Transverse colon (tissue), 4 donors: Measurements from ENCODE around the gene GNPAT. TPM values are rescaled to one million over a fixed set of nuclear protein-coding genes. Genes with fewer than 3 reads are reported as not detected.

Experiments used
- DNase-seq: peaks from one replicate; pipeline ENCODE4 v3.0.0-alpha.2; 2019
- H3K27ac ChIP-seq, 4 donors: fragments of 200-600 bp; sonication (generic); 2 replicates each; pipeline ENCODE4 v1.5.1; 2016 to 2018; ENCODE audit warnings: inconsistent platforms in 4 of 4
- H3K27me3 ChIP-seq: fragments of 200-600 bp; sonication (generic); 2 replicates; pipeline ENCODE4 v1.5.1; 2017; ENCODE audit warnings: inconsistent platforms
- H3K36me3 ChIP-seq, 4 donors: fragments of 200-600 bp; sonication (generic); 2 replicates each; pipeline ENCODE4 v1.5.1; 2017 to 2019; ENCODE audit warnings: inconsistent platforms in 4 of 4
- H3K4me1 ChIP-seq, 4 donors: fragments of 200-600 bp; sonication (generic); 2 replicates each; pipeline ENCODE4 v1.5.1; 2017 to 2020; ENCODE audit warnings: inconsistent platforms in 4 of 4
- H3K4me3 ChIP-seq, 4 donors: fragments of 200-600 bp; sonication (generic); 1 replicate in 1 of 4; 2 replicates in 3 of 4; pipeline versions ENCODE4 v1.5.1 to v1.6.1; 2017 to 2019; ENCODE audit warnings: inconsistent platforms in 4 of 4
- H3K9me3 ChIP-seq, 2 donors: fragments of 200-600 bp; sonication (generic); 2 replicates each; pipeline ENCODE4 v1.5.1; 2017 to 2019; ENCODE audit warnings: inconsistent platforms in 2 of 2
- EP300 ChIP-seq: sonication (generic); formaldehyde crosslinking; IDR thresholded peaks from one replicate; pipeline ENCODE4 v1.6.1; 2017; ENCODE audit warnings: antibody characterized with exemption, low read depth
- POLR2A ChIP-seq: fragments of 450-650 bp; IDR thresholded peaks from one replicate; pipeline ENCODE4 v1.6.1; 2016; ENCODE audit warnings: antibody characterized with exemption, mild to moderate bottlenecking, moderate library complexity
- POLR2AphosphoS5 ChIP-seq, 3 donors: sonication (generic); formaldehyde crosslinking; IDR thresholded peaks; one replicate each; pipeline ENCODE4 v1.6.1; 2016; ENCODE audit warnings: antibody characterized with exemption in 3 of 3
- WGBS, 2 donors: methylation state at CpG; one replicate each; pipeline ENCODE4 v1.1.5; 2018; ENCODE audit warnings: low coverage in 1 of 2; 5-methylcytosine and 5-hydroxymethylcytosine counted together
- in situ Hi-C, 4 donors: fragments of 200-750 bp; cut with MboI; loops; one replicate each; pipeline versions ENCODE4 v1.15.0 to v1.15.1; 2017; ENCODE audit warnings: low sequenced_read_pairs in 3 of 4, low pct_ligation_motif_present in 1 of 4, low pct_unique_long_range_greater_than_20kb in 1 of 4
- intact Hi-C: fragments of 100-400 bp; cut with DNase I; formaldehyde crosslinking; loops from one replicate; pipeline ENCODE4 v1.15.1; 2023; ENCODE audit warnings: low total_unique reads
- total RNA-seq, 4 donors: library from RNA; depleted of rRNA; stranded (reverse); fragments of >200 nt; gene quantifications; one replicate each; pipeline ENCODE4 v1.1.0, GENCODE V29; 2016
- TF ChIP-seq, protein P1 (sequence below), 5 experiments: fragments of 200-600 bp in 3 of 5; fragments of 450-650 bp in 2 of 5; sonication (generic) in 3 of 5; IDR thresholded peaks; 1 replicate in 2 of 5; 2 replicates in 3 of 5; pipeline ENCODE4 v1.5.1; 2016 to 2017; ENCODE audit warnings: antibody characterized with exemption in 5 of 5, inconsistent platforms in 3 of 5, mild to moderate bottlenecking in 2 of 5, moderate library complexity in 1 of 5

The GNPAT gene
- total RNA-seq, 4 donors from 2014 or later: 19.5 to 123 (median 36.8) TPM

DNA sequence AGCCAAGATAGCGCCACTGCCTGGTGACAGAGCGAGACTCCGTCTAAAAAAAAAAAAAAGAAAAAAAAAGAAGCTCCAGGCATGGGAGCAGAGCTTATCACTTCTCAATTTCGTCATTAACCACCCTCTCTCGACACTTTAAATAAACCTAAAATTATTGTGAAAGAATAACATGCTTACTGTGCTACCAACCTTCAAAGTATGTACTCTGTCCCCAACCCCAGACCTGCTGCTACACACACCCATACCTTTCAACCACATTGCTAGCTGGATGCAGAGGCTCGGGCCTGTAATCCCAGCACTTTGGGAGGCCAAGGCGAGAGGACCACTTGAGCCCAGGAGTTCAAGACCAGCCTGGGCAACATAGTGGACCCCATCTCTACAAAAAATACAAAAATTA is 38.7 kb downstream of the GNPAT start:
- in situ Hi-C loops: no loop called here
- Histone ChIP-seq H3K4me3 (no peak overlapping the region), H3K27ac (no peak overlapping the region), H3K4me1 (no peaks in the 10 kb centered on the region), H3K36me3 (peaks cover 0 to 30% (median 14%) of the 10 kb centered on the region in 4 donors), H3K9me3 (no peaks in the 10 kb centered on the region), H3K27me3 (no peaks in the 10 kb centered on the region)
- DNase-seq: no peak
- TF ChIP-seq EP300 (no peak), POLR2AphosphoS5 (IDR thresholded peaks at IDR 0.05) (no peak), POLR2A (no peak)
- TF ChIP-seq, protein P1, sequence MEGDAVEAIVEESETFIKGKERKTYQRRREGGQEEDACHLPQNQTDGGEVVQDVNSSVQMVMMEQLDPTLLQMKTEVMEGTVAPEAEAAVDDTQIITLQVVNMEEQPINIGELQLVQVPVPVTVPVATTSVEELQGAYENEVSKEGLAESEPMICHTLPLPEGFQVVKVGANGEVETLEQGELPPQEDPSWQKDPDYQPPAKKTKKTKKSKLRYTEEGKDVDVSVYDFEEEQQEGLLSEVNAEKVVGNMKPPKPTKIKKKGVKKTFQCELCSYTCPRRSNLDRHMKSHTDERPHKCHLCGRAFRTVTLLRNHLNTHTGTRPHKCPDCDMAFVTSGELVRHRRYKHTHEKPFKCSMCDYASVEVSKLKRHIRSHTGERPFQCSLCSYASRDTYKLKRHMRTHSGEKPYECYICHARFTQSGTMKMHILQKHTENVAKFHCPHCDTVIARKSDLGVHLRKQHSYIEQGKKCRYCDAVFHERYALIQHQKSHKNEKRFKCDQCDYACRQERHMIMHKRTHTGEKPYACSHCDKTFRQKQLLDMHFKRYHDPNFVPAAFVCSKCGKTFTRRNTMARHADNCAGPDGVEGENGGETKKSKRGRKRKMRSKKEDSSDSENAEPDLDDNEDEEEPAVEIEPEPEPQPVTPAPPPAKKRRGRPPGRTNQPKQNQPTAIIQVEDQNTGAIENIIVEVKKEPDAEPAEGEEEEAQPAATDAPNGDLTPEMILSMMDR (IDR thresholded peaks at IDR 0.05): no peak
- 80 to 95% methylated on average over 5 to 7 of the region's 7 CpGs for WGBS, 2 donors
- intact Hi-C loops: no loop called here

DNA sequence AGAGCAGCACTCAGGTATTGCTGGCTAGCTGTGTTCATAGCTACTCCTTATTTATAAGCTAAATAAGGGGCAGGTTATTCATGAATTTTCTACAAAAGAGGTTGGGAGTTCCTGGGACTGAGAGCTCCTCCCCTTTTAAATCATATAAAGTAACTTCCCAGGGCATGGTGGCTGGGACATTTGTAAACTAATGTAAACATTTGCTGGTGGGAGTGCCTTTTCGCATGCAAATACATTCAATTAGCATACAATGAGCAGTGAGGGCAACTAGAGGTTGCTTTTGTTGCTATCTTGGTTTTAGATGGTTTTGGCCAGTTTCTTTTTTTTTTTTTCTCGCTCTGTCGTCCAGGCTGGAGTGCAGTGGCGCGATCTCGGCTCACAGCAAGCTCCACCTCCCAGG is 43.4 kb downstream of the GNPAT start:
- Histone ChIP-seq H3K4me3 (no peak overlapping the region), H3K27me3 (no peaks in the 10 kb centered on the region), H3K9me3 (no peaks in the 10 kb centered on the region), H3K4me1 (no peaks in the 10 kb centered on the region), H3K27ac (no peak overlapping the region), H3K36me3 (no peaks in the 10 kb centered on the region)
- DNase-seq: no peak
- 97 to 100% methylated on average over 1 to 6 of the region's 6 CpGs for WGBS, 2 donors
- TF ChIP-seq, protein P1 (IDR thresholded peaks at IDR 0.05): no peak
- TF ChIP-seq EP300: no peak
- TF ChIP-seq POLR2AphosphoS5 (IDR thresholded peaks at IDR 0.05): no peak
- no peak for TF ChIP-seq POLR2A
- intact Hi-C loops (no loop called here), in situ Hi-C loops (no loop called here)

DNA sequence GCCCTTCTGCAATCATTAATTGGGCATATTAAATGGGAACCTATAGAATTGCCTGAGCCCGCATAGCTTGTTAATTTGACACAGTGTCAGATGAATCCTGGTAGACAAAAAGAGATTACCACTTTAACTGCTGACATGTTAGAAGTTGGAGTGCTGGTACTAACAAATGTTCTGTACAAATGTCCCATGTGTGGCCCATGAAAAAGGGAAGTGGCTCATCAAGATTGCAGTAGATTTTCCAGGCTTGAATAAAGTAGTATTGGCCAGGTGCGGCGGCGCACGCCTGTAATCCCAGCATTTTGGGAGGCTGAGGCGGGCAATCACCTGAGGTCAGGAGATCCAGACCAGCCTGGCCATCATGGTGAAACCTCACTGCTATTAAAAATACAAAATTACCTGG is 45.6 kb downstream of the GNPAT start:
- in situ Hi-C loops (no loop called here), intact Hi-C loops (no loop called here)
- Histone ChIP-seq H3K36me3 (no peaks in the 10 kb centered on the region), H3K27ac (no peak overlapping the region), H3K4me1 (no peaks in the 10 kb centered on the region), H3K27me3 (no peaks in the 10 kb centered on the region), H3K9me3 (no peaks in the 10 kb centered on the region), H3K4me3 (no peak overlapping the region)
- no peak for DNase-seq
- WGBS, 2 donors: 95% methylated on average over 6 of the region's 6 CpGs; no CpG with 5 or more reads in 1 of the 2 donors
- TF ChIP-seq POLR2AphosphoS5 (IDR thresholded peaks at IDR 0.05) (no peak), POLR2A (no peak), EP300 (no peak)
- TF ChIP-seq, protein P1 (IDR thresholded peaks at IDR 0.05): no peak

DNA sequence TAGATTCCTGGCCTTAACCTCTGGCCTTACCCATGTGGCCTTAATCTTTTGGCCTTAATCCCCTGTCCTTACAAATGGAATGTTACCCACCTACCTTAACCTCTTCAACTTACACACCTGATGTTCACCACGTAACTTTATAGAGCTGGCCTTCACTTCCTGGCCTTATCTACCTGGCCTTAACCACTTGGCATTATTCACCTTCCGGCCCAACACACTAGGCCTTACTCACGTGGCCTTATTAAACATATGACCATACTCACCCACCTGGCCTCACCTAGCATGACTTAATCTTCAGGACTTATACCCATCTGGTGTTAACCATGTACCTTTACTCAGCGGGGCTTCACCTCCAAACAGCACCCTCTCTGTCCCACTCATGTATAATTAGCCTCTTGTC is 54.9 kb downstream of the GNPAT start:
- H3K4me3 ChIP-seq: no peak overlapping the region
- H3K27ac ChIP-seq: no peak overlapping the region
- intact Hi-C loops (no loop called here), in situ Hi-C loops (no loop called here)
- no peaks in the 10 kb centered on the region for H3K27me3 ChIP-seq
- DNase-seq: no peak
- no peaks in the 10 kb centered on the region for H3K4me1 ChIP-seq
- H3K36me3 ChIP-seq: no peaks in the 10 kb centered on the region
- TF ChIP-seq POLR2AphosphoS5 (IDR thresholded peaks at IDR 0.05): no peak
- no peak for TF ChIP-seq EP300
- TF ChIP-seq POLR2A: no peak
- TF ChIP-seq, protein P1 (IDR thresholded peaks at IDR 0.05): no peak
- WGBS, 2 donors: 94 to 95% methylated on average over 4 of the region's 4 CpGs
- no peaks in the 10 kb centered on the region for H3K9me3 ChIP-seq
